AG20443 (cell line): ENCODE measurements around the gene PSMB9.
A peak's percentile ranks its signal among the peaks of the same experiment; 100 is the strongest.
"Not testable (repeated sequence)": the region's sequence is repeated elsewhere in the genome, so short reads cannot be mapped to it uniquely, and the experiment has no call there.

Experiments
- DNase-seq: peaks from one replicate; pipeline ENCODE4 v3.0.0; 2012; ENCODE audit warnings: low spot score, mixed read lengths

PSMB9 gene

DNA sequence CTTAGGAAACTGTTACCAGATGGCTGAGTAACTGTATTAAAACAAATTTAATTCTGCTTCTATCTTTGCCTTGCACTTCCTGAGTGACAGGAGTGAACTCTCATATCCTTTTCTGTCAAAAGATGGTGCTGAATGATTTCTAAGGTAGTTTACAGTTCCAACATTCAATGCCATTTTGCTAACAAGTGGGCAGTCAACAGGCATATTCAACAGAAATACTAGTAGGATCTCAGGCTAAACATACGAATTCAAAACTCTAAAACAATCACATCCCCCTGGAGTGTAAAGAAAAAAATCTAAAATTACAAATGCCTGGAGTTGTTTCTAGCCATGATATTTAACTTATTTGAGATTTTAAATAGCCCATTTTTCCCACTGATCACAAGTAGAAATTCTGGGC lies 6.7 kb downstream of the PSMB9 start:
- DNase-seq = no peak

DNA sequence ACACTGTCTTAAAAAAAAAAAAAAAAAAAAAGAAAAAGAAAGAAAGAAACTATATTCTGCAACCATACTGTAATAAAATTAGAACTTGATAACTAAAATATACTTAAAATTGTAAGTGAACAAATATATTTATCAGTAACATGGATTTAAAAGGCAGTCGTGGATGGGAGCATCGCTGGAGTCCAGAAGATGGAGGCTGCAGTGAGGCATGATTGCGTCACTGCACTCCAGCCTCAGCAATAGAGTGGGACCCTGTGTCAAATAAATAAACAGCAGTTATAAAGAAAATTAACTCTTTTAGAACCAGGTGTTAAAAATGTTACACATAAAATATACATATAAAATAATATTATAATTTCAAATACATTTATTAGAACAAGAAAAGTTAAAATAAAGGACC lies 8.7 kb downstream of the PSMB9 start:
- DNase-seq = no peak

GRCh38 chr6:32865724-32866443 lies 11.9 kb downstream of the PSMB9 start:
- DNase-seq = no peak

GRCh38 chr6:32867022-32867477 lies 13.1 kb downstream of the PSMB9 start:
- no peak for DNase-seq

DNA sequence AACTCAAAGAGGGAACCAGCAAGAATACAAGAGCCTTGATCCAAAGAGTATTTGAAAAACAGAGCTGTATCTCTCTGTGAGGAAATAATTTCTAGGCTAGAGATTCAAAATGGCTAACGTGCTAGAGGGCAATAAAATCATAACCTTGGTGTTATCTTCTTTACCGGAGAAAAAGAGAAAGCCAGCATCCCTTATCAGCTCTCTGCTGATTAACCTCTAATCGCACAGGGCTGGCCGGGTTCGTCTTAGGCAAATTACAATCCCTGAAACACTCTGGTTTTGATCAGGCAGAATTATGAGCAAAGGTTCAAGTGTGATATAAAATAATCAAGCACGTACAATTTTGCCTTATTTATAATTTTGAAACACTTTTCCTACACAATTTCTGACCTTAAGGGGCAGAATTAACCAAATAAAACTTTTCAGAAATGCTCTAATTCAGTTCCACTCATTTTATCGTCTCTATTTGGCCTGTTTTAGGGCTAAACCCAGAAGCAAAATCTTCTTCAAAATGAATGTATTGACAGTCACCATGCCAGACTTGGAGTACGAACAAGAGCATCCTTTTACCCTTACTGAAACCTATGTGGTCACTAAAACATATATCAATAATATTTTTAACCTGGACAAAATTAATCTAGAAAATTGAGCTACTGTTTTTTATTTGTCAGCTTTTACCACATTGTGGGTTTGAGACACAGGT lies 13.7 kb downstream of the PSMB9 start:
- DNase-seq = no peak

DNA sequence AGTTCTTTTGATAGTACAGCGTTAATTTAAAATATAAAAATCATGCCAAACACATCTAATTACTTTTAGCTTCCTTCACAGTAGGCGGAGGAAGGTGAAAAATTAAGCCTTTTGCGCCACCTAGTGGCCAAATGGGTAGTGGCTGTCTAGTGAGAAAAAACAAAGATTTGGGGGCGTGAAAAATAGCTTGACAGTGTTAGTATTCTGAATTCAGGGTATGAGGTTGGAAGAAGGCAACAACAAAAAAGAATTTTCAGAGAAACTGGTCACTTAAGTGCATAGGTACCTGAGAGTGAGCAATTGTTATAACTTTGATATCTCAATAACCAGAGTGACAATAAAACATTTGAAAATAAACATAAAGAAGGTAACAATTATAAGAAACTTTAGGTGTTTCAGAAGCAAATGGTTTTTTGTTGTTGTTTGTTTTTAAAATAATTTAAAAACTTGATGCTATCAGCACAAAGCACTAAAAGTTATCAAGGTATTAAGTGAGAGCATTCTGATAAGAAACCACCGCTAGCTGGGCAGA lies 14.3 kb downstream of the PSMB9 start:
- DNase-seq = peak; percentile 62

DNA sequence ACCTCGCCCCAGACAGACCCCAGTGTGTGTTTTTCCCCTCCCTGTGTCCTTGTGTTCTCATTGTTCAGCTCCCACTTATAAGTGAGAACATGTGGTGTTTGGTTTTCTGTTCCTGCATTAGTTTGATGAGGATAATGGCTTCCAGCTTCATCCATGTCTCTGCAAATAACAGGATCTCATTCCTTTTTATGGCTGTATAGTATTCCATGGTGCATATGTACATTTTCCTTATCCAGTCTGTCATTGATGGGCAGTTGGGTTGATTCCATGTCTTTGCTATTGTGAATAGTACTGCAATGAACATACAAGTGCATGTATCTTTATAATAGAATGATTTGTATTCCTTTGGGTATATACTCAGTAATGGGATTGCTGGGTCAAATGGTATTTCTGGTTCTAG lies 20.0 kb downstream of the PSMB9 start:
- DNase-seq = not testable (repeated sequence)

DNA sequence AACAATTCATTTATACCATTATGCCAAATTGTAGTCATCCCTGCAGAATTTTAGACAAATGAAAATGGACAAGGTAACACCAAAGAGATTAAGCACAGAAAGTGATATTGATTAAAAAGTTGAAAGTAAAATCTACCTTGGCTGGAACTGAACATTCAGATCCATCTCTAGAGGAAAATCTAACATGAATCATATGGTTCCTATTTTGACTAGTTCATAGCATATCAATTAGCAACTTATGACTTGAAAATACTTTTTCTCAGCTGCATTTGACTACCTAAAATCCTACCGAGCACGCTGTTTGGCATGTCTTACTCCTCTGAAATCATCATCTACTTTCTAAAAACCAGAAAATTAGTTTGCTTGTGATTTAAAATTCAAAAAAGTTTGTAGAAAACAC lies 22.6 kb downstream of the PSMB9 start:
- no peak for DNase-seq

- no peak for DNase-seq
Observed at GRCh38 chr6:32879691-32880090, 25.7 kb downstream of the PSMB9 start.

DNA sequence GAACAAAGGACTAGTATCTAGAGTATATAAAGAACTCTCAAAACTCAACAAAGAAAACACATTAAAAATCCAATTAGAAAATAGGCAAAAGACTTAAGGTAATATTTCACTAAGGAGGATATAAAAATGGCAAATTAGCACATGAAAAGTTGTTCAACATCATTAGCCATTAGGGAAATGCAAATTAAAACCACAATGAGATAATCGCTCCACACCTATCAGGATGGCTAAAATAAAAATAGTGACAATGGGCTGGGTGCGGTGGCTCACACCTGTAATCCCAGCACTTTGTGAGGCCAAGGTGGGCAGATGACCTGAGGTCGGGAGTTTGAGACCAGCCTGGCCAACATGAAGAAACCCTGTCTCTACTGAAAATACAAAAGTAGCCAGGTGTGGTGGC lies 27.0 kb downstream of the PSMB9 start:
- not testable (repeated sequence) for DNase-seq

DNA sequence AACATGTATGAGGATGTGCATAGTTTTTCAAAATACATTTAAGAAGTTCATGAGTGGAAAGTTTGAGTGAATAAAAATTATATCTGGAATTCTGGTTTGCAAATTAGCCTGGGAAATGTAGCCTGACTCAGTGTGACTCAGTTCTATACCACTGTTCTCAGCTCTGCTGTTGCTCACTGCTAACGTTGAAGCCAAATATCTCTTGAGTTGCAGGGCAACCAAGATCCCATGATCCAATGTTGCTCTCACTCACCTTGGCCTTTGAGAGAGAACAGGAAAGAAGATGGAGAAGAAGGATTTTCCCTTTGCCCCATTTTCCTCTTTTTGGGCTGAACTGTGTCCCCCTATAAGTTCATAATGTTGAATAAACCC lies 28.9 kb downstream of the PSMB9 start:
- peak; percentile 71 for DNase-seq

DNA sequence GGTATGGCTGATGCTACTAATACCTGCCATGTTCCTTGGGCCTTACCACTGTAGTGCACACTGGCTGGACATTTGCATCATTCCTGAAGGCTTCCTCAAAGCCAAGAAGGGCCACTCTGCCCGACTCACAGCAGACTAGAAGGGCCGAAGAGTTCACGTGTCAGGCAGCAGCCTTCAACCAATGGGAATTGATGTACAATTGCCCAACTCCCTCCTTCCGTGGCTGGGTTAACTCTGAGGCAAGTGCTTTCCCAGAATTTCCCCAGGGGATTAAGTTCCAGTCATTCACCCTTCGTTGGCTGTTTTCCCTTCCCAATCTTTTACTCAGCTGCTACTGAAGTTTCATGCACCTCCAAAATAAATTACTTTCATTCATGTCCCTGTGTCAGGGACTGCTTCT lies 29.8 kb downstream of the PSMB9 start:
- DNase-seq = peak; percentile 47

DNA sequence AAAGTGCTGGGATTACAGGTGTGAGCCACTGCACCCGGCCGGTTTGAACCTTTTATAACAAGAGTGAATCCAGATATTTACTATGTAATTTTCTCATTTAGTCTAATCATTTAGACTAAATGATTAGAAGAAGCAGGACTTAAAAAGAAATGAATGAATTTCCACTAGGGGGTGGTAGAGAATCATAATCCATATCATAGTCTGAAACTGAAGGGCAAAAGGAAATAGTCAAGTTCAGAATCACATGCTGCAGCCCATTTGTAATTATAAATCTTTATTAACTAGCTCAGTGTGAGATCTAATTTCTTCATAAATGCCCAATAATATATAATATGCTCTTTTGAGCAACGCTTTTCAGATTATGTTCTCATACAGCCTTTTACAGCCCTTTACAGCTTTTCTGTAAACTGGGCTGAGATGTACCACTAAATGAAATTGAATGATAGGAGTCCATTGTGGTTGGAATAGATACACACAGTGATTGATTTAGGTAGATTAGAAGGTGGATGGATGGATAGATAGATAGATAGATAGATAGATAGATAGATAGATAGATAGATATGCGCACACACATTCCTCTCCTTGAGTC lies 31.8 kb downstream of the PSMB9 start:
- peak; percentile 50 for DNase-seq

GRCh38 chr6:32886681-32887383 lies 32.8 kb downstream of the PSMB9 start:
- peak; percentile 66 for DNase-seq

GRCh38 chr6:32887616-32888015 lies 33.6 kb downstream of the PSMB9 start:
- DNase-seq = no peak

GRCh38 chr6:32888576-32888975 lies 34.6 kb downstream of the PSMB9 start:
- DNase-seq = no peak

DNA sequence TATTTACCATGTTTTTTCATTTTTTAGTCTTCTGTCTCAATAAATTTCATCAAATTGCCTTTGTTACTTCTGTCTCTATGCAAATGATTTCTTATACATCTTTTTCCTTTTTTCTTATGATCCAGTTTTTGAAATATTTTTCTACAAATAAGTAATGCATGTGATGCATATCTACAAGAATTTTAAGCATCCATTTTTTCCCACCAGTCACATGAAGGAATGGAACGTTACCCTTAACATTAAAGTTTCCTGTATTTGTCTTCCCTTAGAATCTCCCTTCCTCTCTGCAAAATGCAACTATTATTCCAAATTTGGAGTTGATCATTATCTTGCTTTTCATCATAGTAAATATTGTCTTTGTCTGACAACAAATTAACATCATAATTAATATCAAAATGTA lies 35.5 kb downstream of the PSMB9 start:
- DNase-seq = no peak

DNA sequence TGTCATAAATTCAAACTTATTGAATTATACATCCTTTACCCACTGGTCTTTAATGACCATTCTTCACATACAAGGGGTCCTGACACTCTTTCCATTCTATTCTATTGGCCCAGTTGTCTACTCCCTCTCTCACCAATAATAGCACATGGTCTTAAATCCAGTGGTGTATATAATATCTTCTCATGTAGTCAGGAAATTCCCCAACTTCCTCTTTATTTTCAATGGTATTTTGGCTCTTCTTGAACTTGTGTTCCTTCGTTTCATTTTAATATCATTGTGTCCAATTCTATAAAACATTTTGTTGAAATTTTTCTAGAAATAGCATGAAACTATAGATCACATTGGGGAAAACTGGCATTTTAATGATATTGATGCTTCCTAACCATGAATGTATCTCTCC lies 36.8 kb downstream of the PSMB9 start:
- no peak for DNase-seq

DNA sequence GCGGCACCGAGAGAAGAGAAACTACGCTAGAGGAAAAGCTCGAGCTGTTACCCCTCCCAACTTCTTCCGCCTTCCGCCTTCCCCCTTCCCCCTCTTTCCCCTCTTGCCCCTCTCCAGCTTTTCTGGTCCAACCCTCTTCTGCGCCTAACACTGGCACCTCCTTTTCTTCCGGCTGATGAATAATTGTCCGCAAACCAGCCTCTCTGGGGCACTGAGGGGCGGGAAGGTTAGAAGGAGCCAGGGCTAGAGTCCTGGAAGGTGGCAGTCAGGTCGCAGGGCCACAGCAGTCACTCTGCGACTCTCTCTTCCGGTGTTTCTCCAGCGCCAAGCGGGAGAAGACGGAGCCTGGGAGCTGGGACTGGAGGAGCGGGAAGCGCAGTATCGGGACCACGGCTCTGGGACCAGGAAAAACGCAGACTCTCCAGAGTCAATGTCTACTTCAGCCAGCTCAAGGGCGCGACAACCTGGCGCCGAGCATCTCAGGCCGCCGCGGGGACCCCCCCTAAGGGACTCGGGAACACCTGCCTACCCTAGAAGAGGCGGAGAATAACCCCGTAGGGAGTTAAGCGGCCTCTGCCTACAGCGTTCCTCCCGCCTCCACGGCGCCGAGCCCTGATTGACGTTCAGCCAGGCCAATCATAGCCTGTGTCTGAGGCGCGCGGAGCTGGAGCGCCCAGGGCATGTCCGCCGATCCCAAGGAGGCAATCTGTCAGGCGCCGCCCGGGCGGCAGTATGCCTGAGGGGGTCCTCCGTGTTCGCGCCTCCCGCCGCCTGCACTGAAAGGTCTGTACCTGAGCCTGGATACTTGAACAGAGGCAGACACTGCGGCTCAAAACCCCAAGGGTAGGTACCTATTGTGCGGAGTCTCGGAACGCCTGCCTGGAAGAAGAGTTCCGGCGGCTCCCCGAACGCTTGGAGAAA lies 40.4 kb downstream of the PSMB9 start:
- peak; percentile 99 for DNase-seq

DNA sequence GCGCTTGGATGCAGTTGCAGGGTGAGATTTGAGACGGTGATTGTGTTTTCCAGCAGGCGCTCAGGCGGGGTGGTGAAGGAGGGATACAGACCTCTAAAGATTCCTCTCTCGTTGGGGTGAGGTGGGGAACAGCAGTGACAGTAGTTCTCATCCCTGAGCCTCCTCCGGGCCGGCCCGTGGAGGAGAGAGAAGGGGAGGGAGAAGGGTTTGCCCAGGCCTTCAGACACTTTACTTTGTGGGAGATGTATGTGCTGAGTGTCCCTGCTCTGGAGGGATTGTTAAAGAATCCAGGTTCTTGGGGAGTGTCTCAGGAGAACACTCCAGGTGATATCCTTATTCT lies 41.0 kb downstream of the PSMB9 start:
- DNase-seq = no peak

DNA sequence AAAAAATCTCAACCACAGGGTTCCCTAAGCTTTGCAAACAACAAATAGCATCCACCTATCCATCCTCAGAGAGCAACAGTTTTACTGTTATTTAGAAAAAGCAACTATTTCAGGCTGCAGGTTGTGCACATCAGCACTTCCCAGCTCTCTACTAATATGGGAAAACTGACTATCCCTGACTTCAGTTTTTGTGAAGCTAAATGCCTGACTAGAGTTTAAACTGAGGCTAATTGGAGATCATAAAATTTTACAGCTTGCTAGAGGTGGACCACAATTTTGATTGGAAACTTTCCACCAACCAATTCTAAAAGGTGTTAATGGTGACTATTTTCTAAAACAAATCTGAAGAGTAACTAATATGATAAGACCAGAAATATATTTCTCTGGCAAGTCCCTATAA lies 50.0 kb downstream of the PSMB9 start:
- DNase-seq = no peak

GRCh38 chr6:32905078-32905477 lies 51.1 kb downstream of the PSMB9 start:
- DNase-seq = no peak
